ENCODE results near the gene GTF2A1.
A peak's percentile ranks its signal among the peaks of the same experiment; 100 is the strongest.
"Not testable (repeated sequence)": the region's sequence is repeated elsewhere in the genome, so short reads cannot be mapped to it uniquely, and the experiment has no call there.

GTF2A1 gene

DNA sequence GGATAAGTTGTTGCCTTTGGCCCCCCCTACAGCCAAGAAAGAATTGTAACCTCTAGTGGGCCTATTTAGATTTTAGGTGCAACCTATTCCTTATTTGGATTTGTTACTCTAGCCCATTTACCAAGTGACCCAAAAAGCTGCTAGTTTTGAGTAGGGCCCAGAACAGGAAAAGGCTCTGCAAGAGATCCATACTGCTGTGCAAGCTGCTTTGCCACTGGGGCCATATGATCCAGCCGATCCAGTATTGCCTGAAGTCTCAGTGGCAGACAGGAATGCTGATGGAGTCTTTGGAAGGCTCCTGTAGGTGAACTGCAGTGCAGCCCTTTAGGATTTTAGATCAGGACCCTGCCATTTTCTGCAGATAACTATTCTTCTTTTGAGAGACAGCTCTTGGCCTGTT, 12.9 kb upstream of the GTF2A1 start:
- DNase-seq (ENCODE audit: low read depth in 2 of 2) = no peak

DNA sequence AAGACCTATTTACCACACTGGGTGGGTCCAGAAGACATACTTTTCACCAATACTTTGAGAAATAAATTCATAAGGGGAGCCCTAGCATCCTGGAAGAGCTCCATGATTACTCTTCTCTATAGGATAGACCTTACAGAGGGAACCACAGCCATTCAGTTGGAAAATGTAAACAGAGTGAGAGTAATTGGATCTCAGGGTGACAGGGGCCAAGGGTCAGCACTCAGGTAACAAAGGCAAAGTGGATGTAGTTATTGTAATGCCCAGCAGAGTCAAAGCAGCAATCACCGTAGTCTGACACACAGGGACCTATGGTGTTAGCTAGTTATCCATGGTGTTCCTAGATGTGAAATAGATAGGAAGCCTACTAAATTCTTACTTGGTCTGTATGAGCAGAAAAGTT, 10.8 kb upstream of the GTF2A1 start:
- no peak for DNase-seq (ENCODE audit: low read depth in 2 of 2)

DNA sequence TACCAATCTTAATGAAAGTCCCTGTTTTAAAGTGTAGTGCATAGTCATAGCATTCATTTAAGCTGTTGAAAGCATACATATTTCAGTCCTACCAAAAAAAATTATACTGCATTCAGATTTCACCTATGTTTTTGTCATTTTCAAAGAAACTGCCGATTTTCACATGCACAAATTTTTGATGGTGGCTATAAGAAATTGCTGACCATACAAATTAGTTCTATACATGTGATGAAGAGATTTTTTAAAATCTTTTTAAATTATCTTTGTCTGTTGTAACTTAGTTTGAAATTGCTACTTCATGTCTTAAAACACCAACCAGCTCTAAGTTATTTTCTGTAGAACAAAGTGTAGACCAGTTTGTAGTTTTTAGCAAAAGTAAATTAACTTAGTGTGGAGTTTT, 3.5 kb upstream of the GTF2A1 start:
- DNase-seq (ENCODE audit: low read depth in 2 of 2) = no peak

- not testable (repeated sequence) for DNase-seq (ENCODE audit: low read depth in 2 of 2)
Observed at GRCh38 chr14:81223788-81224187, 3.0 kb upstream of the GTF2A1 start.

GRCh38 chr14:81222691-81223090, 1.9 kb upstream of the GTF2A1 start:
- DNase-seq (ENCODE audit: low read depth in 2 of 2) = no peak

DNA sequence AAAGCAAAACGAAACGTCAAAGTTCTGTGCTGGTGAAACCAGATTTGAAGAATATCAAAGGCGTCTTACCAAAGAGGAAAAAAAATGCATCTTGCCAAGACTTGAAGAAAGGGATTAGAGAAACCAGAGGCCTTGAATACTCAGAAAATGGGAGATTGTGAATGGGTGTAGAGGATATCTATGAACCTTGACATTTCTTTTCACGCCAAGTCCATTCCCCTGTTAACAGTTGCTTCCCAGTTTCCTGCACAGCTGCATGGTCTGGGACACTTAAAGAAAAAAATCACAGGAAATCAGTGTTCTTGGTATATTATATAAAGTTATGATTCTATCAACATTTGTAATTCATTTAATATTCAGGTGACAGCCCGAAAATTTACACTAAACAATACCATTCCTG, 1.4 kb upstream of the GTF2A1 start:
- no peak for DNase-seq (ENCODE audit: low read depth in 2 of 2)

DNA sequence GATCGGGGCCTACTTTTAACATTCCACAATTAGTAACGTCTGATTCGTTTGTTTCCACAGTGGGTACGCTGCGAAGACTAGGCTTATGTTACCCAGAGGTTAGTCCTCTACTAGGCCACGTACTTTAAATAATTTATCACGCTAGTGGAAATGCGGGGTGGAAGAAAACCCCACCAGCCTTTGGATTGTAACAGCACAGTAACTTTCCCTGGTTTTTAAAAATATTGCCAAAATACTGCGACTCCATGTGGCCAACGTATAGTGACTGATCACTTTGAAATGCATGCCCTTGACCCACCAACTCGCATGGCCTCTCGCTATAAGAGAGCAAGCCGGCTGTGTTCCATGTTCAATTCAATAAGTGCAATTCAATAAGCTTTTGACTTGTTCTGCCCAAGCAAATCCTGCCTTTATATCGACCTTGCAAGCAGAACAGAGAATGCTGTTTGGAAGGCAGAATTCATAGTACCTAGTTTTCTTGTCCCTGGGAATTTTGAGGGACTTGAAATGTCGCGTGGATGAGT, 882 bp upstream of the GTF2A1 start:
- no peak for DNase-seq (ENCODE audit: low read depth in 2 of 2)

DNA sequence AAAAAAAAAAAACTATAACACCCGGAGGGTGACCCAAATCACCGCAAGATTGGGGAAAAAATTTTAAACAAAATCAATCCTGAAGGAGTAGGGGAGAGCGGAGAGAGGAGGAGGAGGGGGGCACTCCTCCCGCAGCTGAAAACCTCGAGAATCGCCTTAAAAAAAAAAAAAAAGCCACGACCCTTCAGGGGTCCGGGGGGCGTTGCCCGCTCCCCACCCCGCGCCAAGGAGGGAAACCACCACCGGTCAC, 254 bp downstream of the GTF2A1 start:
- no peak for DNase-seq (ENCODE audit: low read depth in 2 of 2)

GRCh38 chr14:81219759-81220579, 790 bp downstream of the GTF2A1 start:
- peak in 1 of 2 donors; percentile 15 for DNase-seq (ENCODE audit: low read depth in 2 of 2)

DNA sequence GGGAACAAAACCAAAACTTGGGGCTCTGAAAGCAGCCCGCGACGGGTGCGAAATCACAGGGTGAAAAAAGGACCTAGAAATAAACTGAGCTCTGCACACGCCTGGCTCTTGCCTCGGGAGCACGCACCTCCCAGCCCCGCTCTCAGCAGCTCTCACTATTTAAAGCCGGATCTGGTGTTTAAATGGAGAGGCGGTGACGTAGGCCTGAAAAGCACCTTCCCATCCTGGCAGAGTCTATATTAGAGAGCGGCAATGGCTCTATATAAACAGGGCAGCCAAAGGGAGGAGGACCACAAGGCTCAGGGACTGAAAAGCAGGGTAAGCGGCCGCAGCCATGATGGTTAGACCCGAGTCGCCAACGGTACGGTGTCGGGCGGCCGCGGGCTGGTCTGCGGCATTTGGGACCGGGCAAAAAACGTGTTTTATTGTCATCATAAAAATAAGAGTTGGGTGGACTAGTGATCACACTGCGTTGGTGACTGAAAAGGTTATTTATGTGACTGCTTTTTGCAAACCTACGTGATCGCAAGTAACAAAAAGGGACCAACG, 1.5 kb downstream of the GTF2A1 start:
- peak; percentile 68 to 71 for DNase-seq (ENCODE audit: low read depth in 2 of 2)

DNA sequence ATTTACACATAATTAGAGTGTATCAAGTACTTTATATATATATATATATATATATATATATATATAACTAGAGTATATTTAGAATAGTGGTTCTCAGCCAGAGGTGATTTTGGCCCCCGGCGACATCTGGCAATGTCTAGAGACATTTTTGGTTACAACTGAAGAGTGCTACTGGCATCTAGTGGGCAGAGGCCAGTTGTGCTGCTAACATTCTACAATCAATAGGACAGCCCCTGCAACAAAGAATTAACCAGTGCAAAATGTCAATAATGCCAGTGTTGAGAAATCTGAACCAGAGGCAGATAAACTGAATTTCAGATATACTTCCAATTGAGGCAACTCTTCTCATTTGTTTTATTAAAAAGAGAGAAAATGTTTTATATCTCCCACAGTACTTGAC, 8.9 kb downstream of the GTF2A1 start:
- DNase-seq (ENCODE audit: low read depth in 2 of 2) = no peak

DNA sequence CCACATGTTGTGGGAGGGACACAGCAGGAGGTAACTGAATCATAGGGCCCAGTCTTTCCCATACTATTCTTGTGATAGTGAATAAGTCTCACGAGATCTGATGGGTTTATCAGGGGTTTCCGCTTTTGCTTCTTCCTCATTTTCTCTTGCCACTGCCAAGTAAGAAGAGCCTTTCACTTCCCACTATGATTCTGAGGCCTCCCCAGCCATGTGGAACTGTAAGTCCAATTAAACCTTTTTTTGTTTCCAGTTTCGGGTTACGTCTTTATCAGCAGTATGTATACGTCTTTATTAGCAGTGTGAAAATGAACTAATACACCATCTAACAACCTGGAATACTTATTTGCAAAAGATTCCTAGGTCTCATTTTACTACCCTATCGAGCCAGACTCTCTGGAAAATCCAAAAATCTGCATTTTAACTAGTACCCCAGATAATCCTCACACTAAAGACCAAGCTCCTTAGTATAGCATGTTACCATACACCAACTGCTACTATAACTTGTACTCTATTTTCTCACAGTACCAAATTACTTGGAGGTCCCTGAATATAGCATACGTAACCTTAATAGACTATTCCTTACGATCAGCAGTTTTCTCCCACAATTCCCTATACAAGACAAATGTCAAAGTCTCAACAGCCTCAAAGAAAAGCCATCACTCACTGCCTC, 11.5 kb downstream of the GTF2A1 start:
- DNase-seq (ENCODE audit: low read depth in 2 of 2) = no peak

DNA sequence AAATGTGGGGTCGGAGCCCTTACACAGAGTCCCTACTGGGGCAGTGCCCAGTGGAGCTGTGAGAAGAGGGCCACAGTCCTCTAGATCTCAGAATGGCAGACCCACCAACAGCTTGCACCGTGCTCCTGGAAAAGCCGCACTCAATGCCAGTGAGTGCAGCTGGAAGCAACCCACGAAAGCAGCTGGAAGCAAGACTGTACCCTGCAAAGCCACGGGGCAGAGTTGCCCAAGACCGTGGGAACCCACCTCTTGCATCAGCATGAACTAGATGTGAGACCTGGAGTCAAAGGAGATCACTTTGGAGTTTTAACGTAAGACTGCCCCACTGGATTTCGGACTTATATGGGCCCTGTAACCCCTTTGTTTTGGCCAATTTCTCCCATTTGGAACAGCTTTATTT, 12.3 kb downstream of the GTF2A1 start:
- no peak for DNase-seq (ENCODE audit: low read depth in 2 of 2)

DNA sequence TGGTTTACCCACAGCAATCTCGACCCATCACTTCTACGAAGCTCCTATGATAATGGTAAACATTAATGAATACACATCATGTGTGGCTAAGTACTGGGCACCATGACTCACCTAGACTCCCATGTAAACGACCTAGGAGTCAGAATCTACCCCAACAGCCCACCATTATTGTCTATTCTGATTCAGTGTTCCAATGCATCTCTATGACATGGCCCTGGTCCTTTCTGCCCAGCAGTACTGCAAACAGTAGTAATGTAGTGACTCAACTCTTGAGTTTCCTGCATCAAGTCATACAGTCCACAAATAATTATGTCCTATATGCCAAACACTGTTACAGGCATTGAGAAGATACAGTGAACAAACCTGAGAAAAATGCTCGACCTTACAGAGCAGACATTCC, 14.6 kb downstream of the GTF2A1 start:
- DNase-seq (ENCODE audit: low read depth in 2 of 2) = no peak

GRCh38 chr14:81205639-81206038, 15.1 kb downstream of the GTF2A1 start:
- DNase-seq (ENCODE audit: low read depth in 2 of 2) = no peak

DNA sequence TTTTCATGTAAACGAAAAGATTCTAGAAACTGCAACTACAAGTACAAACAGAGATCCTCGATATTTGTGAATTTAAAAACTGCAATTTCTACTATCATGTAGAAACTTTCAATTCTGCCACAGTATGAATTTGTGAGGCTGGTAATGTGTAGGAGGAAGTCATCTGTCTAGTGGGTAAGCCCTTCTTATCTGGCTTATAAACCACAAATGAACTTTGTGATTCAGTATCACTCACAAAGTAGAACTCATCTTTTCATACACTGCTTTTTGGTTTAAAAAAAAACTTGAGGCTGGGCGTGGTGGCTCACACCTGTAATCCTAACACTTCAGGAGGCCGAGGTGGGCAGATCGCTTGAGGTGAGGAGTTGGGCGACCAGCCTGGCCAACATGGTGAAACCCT, 20.7 kb downstream of the GTF2A1 start:
- no peak for DNase-seq (ENCODE audit: low read depth in 2 of 2)

GRCh38 chr14:81199084-81199483, 21.7 kb downstream of the GTF2A1 start:
- no peak for DNase-seq (ENCODE audit: low read depth in 2 of 2)

DNA sequence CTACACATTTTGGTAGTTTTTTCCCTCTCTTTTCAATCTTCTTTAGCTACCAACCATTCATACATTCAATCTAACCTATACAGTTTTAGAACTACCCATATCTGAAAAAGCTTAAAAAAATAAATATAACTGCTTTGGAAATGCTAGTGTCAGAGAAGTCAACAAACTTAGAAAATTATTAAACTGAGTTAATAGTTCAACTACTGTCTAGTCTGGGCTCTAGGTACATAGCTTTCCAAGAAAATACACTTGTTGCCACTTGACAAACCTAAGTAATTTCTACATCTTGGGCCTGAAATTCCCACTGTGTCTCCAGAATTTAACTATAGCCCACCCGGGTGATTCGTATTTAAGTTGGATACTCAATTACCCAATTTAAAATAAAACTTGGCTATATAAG, 22.1 kb downstream of the GTF2A1 start:
- no peak for DNase-seq (ENCODE audit: low read depth in 2 of 2)

DNA sequence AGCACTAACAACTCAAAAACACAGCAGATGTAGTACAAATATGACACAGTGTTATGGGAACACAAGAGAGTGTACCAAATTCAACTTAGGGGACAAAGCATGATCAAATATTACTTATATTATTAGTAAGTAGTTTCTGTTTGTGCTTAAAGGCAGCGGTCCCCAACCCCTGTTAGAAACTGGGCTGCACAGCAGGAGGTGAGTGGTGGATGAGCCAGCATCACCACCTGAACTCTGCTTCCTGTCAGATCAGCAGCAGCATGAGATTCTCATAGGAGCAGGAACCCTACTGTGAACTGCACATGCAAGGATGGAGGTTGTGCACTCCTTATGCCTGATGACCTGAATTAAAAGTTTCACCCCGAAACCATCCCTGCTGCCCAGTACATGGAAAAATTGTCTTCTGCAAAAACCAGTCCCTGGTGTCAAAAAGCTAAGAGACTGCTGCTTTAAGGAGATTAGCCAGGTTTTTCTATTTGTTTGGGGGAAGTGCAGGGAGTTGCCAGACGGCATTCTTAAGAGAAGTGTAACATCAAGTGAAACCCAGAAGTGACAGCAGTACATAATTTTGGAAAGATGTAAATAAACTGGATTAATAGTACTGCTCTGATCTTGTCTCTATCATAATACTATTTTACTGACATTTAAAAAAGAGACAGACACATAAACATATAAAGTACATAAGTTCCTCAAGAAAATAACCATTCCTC, 26.7 kb downstream of the GTF2A1 start:
- DNase-seq (ENCODE audit: low read depth in 2 of 2) = no peak

DNA sequence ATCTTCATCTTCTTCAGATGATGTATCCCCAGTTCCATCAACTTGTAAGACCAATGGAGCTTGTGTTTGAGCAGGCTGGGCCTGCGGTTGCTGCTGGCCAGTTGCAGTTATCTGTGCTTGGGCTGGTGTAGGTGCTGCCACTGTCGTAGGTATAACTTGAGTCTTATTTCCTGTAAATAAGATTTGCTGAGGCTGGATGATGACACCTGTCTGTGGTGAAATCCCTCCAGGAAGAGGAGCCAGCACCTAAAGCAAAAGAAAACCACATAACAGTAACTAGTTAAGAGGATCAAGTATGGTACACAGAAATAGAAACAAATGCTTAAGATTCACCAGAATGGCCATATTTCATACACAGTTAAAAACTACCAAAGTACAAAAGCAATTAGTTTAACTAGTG, 28.2 kb downstream of the GTF2A1 start:
- no peak for DNase-seq (ENCODE audit: low read depth in 2 of 2)

DNA sequence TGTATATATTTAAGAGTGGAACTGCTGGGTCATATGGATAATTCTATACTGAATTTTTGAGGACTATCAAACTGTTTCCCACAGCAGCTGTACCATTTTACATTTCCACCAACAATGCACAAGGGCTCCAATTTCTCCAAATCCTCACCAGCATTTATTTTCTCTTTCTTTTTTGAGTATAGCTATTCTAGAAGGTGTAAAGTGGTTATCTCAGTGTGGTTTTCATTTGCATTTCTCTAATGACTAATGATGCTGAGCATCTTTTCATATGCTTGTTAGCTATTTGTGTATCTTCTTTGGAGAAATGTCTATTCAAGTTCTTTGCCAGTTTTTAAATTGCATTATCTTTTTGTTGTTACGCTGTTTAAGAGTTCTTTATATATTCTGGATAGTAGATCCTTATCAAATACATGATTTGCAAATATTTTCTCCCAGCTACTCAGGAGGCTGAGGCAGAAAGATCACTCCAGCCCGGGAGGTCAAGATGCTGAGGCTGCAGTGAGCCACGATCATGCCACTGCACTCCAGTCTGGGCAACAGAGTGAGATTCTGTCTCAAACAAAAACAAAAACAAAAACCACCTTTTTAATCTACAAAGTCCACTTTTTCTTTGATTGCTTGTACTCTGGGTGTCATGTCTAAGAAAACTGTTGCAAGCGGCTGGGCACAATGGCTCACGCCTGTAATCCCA, 32.8 kb downstream of the GTF2A1 start:
- DNase-seq (ENCODE audit: low read depth in 2 of 2) = no peak

- no peak for DNase-seq (ENCODE audit: low read depth in 2 of 2)
Observed at GRCh38 chr14:81179631-81180030, 41.1 kb downstream of the GTF2A1 start.
